Measurements from ENCODE around the gene CDH2. TPM values are rescaled to one million over a fixed set of nuclear protein-coding genes. Genes with fewer than 3 reads are reported as not detected.

The CDH2 gene
- total RNA-seq, 1 experiment from 2014 or later: 6.4 TPM

DNA sequence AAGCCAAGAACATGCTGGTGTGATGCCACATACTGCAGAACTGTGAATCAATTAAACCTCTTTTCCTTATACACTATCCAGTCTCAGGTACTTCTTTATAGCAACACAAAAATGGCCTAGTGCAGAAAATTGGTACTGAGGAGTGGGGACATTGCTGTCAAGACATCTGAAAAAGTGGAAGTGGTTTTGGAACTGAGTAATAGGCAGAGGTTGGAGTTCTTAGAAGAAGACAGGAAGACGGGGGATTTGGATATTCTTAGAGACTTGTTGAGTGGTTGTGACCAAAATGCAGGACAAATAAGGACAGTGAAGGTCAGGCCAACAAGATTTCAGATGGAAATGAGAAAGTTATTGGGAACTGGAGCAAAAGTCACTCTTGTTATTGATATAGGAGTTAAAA lies 31.3 kb upstream of the CDH2 start:
- Histone ChIP-seq H3K9me3 (ENCODE audit: insufficient read depth, low read depth) (no peaks in the 10 kb centered on the region; the same call in 1 of the 2 replicates), H3K4me1 (replicated peaks; ENCODE audit: insufficient read depth) (peaks cover 9% of the 10 kb centered on the region), H3K9me2 (ENCODE audit: insufficient read depth) (no peaks in the 10 kb centered on the region), H3K27ac (no peak overlapping the region), H3K79me2 (ENCODE audit: low read depth) (no peaks in the 10 kb centered on the region), H3K4me2 (no peak overlapping the region), H3K4me3 (no peak overlapping the region), H4K20me1 (ENCODE audit: insufficient read depth) (no peaks in the 10 kb centered on the region), H2AFZ (no peak overlapping the region), H3K36me3 (ENCODE audit: low read depth) (no peaks in the 10 kb centered on the region), H3K27me3 (ENCODE audit: insufficient read depth, low read depth) (no peaks in the 10 kb centered on the region), H3F3A (ENCODE audit: insufficient read depth, low read depth) (no peaks in the 10 kb centered on the region)
- CTCF ChIA-PET: no interaction called here
- BruUV-seq (replicated peaks): no TSS peak
- intact Hi-C loops (cut with micrococcal nuclease; ENCODE audit: unreplicated experiment): no loop called here
- no peak for DNase-seq
- POLR2A ChIA-PET (ENCODE audit: unreplicated experiment): no interaction called here
- TF ChIP-seq, protein P1, sequence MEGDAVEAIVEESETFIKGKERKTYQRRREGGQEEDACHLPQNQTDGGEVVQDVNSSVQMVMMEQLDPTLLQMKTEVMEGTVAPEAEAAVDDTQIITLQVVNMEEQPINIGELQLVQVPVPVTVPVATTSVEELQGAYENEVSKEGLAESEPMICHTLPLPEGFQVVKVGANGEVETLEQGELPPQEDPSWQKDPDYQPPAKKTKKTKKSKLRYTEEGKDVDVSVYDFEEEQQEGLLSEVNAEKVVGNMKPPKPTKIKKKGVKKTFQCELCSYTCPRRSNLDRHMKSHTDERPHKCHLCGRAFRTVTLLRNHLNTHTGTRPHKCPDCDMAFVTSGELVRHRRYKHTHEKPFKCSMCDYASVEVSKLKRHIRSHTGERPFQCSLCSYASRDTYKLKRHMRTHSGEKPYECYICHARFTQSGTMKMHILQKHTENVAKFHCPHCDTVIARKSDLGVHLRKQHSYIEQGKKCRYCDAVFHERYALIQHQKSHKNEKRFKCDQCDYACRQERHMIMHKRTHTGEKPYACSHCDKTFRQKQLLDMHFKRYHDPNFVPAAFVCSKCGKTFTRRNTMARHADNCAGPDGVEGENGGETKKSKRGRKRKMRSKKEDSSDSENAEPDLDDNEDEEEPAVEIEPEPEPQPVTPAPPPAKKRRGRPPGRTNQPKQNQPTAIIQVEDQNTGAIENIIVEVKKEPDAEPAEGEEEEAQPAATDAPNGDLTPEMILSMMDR (conservative IDR thresholded peaks at IDR 0.05): no peak
- TF ChIP-seq EZH2 (IDR thresholded peaks at IDR 0.05; ENCODE audit: low read depth): no peak

DNA sequence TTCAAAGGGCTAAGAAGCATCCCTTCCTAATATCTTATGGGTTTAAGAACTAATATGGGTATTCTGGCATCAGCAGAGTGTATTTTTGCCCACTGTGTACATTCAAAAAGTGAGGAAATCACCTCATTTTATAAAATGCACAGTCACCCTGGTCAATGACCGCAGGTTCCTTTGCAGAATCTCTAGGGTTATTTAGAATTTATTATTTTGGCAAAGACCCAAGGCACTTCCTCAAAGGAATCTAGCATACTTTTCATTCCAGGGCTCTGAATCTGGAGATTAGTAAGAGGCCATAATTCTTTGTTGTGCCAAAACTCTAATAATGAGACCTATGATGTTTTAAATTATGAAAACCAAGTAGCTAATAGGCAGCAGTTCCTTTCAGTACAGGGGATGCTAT lies 27.2 kb upstream of the CDH2 start:
- 0 out of 2 replicates have a peak overlapping the region, but pooled peaks have one; percentile 11 for H2AFZ ChIP-seq
- H3K27ac ChIP-seq: peak overlapping the region; percentile 73
- DNase-seq: peak; percentile 19 to 66
- no peak overlapping the region for H3K4me3 ChIP-seq
- H3K9me2 ChIP-seq (ENCODE audit: insufficient read depth): no peaks in the 10 kb centered on the region
- no peaks in the 10 kb centered on the region for H3K27me3 ChIP-seq (ENCODE audit: insufficient read depth, low read depth)
- peaks cover 9% of the 10 kb centered on the region for H3K4me1 ChIP-seq (replicated peaks; ENCODE audit: insufficient read depth)
- H3F3A ChIP-seq (ENCODE audit: insufficient read depth, low read depth): no peaks in the 10 kb centered on the region
- ChIA-PET CTCF (interaction anchor here (0.7 kb wide), 1 partner anchor 27 kb away, joined by 4 read pairs; no protein-coding TSS in a partner anchor), POLR2A (ENCODE audit: unreplicated experiment) (no interaction called here)
- no peak overlapping the region for H3K4me2 ChIP-seq
- no peaks in the 10 kb centered on the region for H3K36me3 ChIP-seq (ENCODE audit: low read depth)
- intact Hi-C loops (cut with micrococcal nuclease; ENCODE audit: unreplicated experiment): no loop called here
- H3K79me2 ChIP-seq (ENCODE audit: low read depth): no peaks in the 10 kb centered on the region
- no peaks in the 10 kb centered on the region for H4K20me1 ChIP-seq (ENCODE audit: insufficient read depth)
- H3K9me3 ChIP-seq (ENCODE audit: insufficient read depth, low read depth): no peaks in the 10 kb centered on the region; the same call in 1 of the 2 replicates
- TF ChIP-seq EZH2 (IDR thresholded peaks at IDR 0.05; ENCODE audit: low read depth): no peak
- TF ChIP-seq, protein P1 (conservative IDR thresholded peaks at IDR 0.05): no peak
- BruUV-seq (replicated peaks): no TSS peak

DNA sequence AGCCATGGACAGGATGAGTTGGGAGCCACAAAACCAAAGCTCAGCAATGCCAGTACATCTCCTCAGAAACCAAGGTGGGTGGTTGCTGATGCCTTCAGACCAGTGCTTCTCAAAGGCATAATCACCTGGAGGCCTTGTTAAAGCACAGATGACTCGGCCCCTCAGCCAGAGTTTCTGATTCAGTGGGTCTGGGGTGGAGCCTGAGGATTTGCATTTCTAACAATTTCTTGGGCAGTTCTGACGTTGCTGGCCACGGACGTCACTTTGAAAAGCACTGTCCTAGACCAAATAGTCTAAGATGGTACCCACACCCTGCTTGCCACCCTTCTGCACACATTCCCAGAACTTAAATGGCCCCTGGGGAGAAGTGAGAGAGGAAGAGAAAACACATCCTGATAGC lies 24.1 kb upstream of the CDH2 start:
- Histone ChIP-seq H3K27me3 (ENCODE audit: insufficient read depth, low read depth) (no peaks in the 10 kb centered on the region), H3K4me1 (replicated peaks; ENCODE audit: insufficient read depth) (peaks cover 9% of the 10 kb centered on the region), H3K27ac (no peak overlapping the region), H3K9me3 (ENCODE audit: insufficient read depth, low read depth) (no peaks in the 10 kb centered on the region; the same call in none of the 2 replicates), H3K4me2 (no peak overlapping the region), H3F3A (ENCODE audit: insufficient read depth, low read depth) (no peaks in the 10 kb centered on the region), H3K9me2 (ENCODE audit: insufficient read depth) (no peaks in the 10 kb centered on the region), H3K36me3 (ENCODE audit: low read depth) (no peaks in the 10 kb centered on the region), H2AFZ (no peak overlapping the region), H4K20me1 (ENCODE audit: insufficient read depth) (no peaks in the 10 kb centered on the region), H3K4me3 (no peak overlapping the region), H3K79me2 (ENCODE audit: low read depth) (no peaks in the 10 kb centered on the region)
- CTCF ChIA-PET: no interaction called here
- no peak for DNase-seq
- POLR2A ChIA-PET (ENCODE audit: unreplicated experiment): no interaction called here
- BruUV-seq (replicated peaks): no TSS peak
- TF ChIP-seq EZH2 (IDR thresholded peaks at IDR 0.05; ENCODE audit: low read depth): no peak
- TF ChIP-seq, protein P1 (conservative IDR thresholded peaks at IDR 0.05): no peak
- intact Hi-C loops (cut with micrococcal nuclease; ENCODE audit: unreplicated experiment): no loop called here
